Cardiac muscle cell (in vitro differentiated cells and primary cell): ENCODE results near the gene CUEDC2. TPM values are rescaled to one million over a fixed set of nuclear protein-coding genes. Genes with fewer than 3 reads are reported as not detected.
A peak's percentile ranks its signal among the peaks of the same experiment; 100 is the strongest.

ENCODE experiments used
- DNase-seq, 2 donors: peaks; one replicate each; pipeline versions ENCODE4 v3.0.0 to v3.0.0-alpha.2; 2010 to 2017; ENCODE audit warnings: low read depth in 1 of 2, low spot score in 1 of 2
- H3K27ac ChIP-seq: fragments of 200-600 bp; sonication (generic); 2 replicates; pipeline ENCODE4 v1.5.1; 2016
- H3K27me3 ChIP-seq: fragments of 200-600 bp; sonication (generic); 2 replicates; pipeline ENCODE4 v1.6.0; 2016; ENCODE audit warnings: control low read depth
- H3K36me3 ChIP-seq: fragments of 200-600 bp; sonication (generic); 2 replicates; pipeline ENCODE4 v1.5.1; 2016; ENCODE audit warnings: control low read depth
- H3K4me1 ChIP-seq: fragments of 200-600 bp; sonication (generic); 2 replicates; pipeline ENCODE4 v1.8.1; 2017; ENCODE audit warnings: low read depth, mild to moderate bottlenecking, mixed run types
- H3K4me3 ChIP-seq: fragments of 200-600 bp; sonication (generic); 2 replicates; pipeline ENCODE4 v1.5.1; 2016; ENCODE audit warnings: mild to moderate bottlenecking
- H3K9me3 ChIP-seq: fragments of 200-600 bp; sonication (generic); 2 replicates; pipeline ENCODE4 v1.5.1; 2017; ENCODE audit warnings: low read depth, mild to moderate bottlenecking, control low read depth
- CTCF ChIP-seq: IDR thresholded peaks from 2 replicates; pipeline ENCODE4 v1.5.1; 2012; ENCODE audit warnings: low read depth, mild to moderate bottlenecking, low read length
- polyA plus RNA-seq: library from polyadenylated mRNA; unstranded; fragments of >200 nt; fragmentation: Nextera tagmentation; extraction: Ambion mirVana; gene quantifications from 2 replicates; pipeline ENCODE4 v1.2.1, GENCODE V29; 2016
- total RNA-seq: library from RNA; depleted of rRNA; stranded (reverse); fragments of >200 nt; gene quantifications from 2 replicates; pipeline ENCODE4 v1.2.3, GENCODE V29; 2016

CUEDC2 gene
- 113 and 134 TPM in 2 replicates for total RNA-seq
- polyA plus RNA-seq, result 190 and 193 TPM in 2 replicates

- peaks cover 10% of the 10 kb centered on the region for H3K4me1 ChIP-seq
- TF ChIP-seq CTCF, result no peak
- H3K27ac ChIP-seq, result peak within 1 kb of the TSS; percentile 76
- peak; percentile 97 to 99 for DNase-seq
- peak within 1 kb of the TSS; percentile 59 for H3K4me3 ChIP-seq
- no peaks in the 10 kb centered on the region for H3K36me3 ChIP-seq
- no peaks in the 10 kb centered on the region for H3K9me3 ChIP-seq
- H3K27me3 ChIP-seq, result no peaks in the 10 kb centered on the region
Observed at GRCh38 chr10:102432162-102432950, at the start of gene CUEDC2. TSS of gene CUEDC2 (minus strand) at chr10:102432574. CDS start at chr10:102425188, 7,386 bp downstream.

GRCh38 chr10:102480396-102480795 is 48.0 kb upstream of the CUEDC2 start:
- Histone ChIP-seq H3K27ac (peak overlapping the region; percentile 23), H3K36me3 (peaks cover 44% of the 10 kb centered on the region), H3K4me3 (no peak overlapping the region), H3K4me1 (peaks cover 5% of the 10 kb centered on the region), H3K27me3 (no peaks in the 10 kb centered on the region), H3K9me3 (no peaks in the 10 kb centered on the region)
- no peak for TF ChIP-seq CTCF
- no peak for DNase-seq

- H3K4me1 ChIP-seq, result peaks cover 5% of the 10 kb centered on the region
- H3K27ac ChIP-seq, result peak overlapping the region; percentile 61
- no peak for DNase-seq
- no peak for TF ChIP-seq CTCF
- no peak overlapping the region for H3K4me3 ChIP-seq
- peaks cover 37% of the 10 kb centered on the region for H3K36me3 ChIP-seq
- H3K27me3 ChIP-seq, result no peaks in the 10 kb centered on the region
- no peaks in the 10 kb centered on the region for H3K9me3 ChIP-seq
Observed at GRCh38 chr10:102479651-102480050, 47.3 kb upstream of the CUEDC2 start.

- Histone ChIP-seq H3K4me1 (peaks cover 5% of the 10 kb centered on the region), H3K4me3 (no peak overlapping the region), H3K36me3 (peaks cover 8% of the 10 kb centered on the region), H3K9me3 (no peaks in the 10 kb centered on the region), H3K27ac (peak overlapping the region; percentile 39), H3K27me3 (no peaks in the 10 kb centered on the region)
- DNase-seq, result no peak
- TF ChIP-seq CTCF, result no peak
Observed at GRCh38 chr10:102476466-102477141, 44.2 kb upstream of the CUEDC2 start.

GRCh38 chr10:102475451-102476040 is 43.2 kb upstream of the CUEDC2 start:
- Histone ChIP-seq H3K4me3 (no peak overlapping the region), H3K27ac (no peak overlapping the region), H3K27me3 (no peaks in the 10 kb centered on the region), H3K36me3 (peaks cover under 1% of the 10 kb centered on the region), H3K4me1 (peaks cover 5% of the 10 kb centered on the region), H3K9me3 (no peaks in the 10 kb centered on the region)
- no peak for DNase-seq
- no peak for TF ChIP-seq CTCF
